ENCODE data around the gene TNK1. TPM values are rescaled to one million over a fixed set of nuclear protein-coding genes. Genes with fewer than 3 reads are reported as not detected.

Gene TNK1
- total RNA-seq, 1 donor from 2014 or later, result 1.8 TPM

DNA sequence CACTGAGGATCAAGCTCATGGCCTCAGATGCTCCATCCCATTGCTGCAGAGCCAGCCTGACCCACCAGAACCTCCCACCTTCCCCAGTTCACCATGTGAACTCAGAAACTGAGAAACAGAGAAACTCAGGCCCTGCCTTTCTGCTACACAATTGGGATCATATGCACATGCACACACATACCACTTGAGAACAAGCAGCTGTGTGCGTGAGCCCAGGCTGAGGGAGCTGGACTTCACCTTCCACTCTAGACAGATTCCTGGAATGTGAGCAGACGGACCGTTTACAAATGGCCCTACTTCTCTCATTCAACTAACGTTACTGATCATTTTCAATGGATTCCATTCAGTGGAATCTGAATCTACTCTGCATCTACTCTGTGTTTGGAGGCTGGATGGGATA is 42.8 kb downstream of the TNK1 start:
- Histone ChIP-seq H2AFZ (replicated peaks) (no peak overlapping the region), H3K4me2 (no peak overlapping the region), H4K20me1 (ENCODE audit: low read depth) (peaks cover 16% of the 10 kb centered on the region), H3F3A (ENCODE audit: low read depth) (no peaks in the 10 kb centered on the region), H3K9ac (no peak overlapping the region), H3K4me3 (no peak overlapping the region), H3K36me3 (no peaks in the 10 kb centered on the region), H3K79me2 (ENCODE audit: low read depth) (no peaks in the 10 kb centered on the region), H3K27me3 (no peaks in the 10 kb centered on the region), H3K4me1 (peaks cover 13% of the 10 kb centered on the region), H3K27ac (no peak overlapping the region), H3K9me3 (ENCODE audit: low read depth) (no peaks in the 10 kb centered on the region)
- H3K27ac Mint-ChIP-seq, result peak overlapping the region; percentile 7
- TF ChIP-seq EZH2 (IDR thresholded peaks at IDR 0.05) (no peak), EZH2phosphoT487 (IDR thresholded peaks at IDR 0.05) (no peak), CTCF (IDR thresholded peaks at IDR 0.05) (no peak)
- H3K4me3 Mint-ChIP-seq, result peak overlapping the region; percentile 2
- peaks cover 17% of the 10 kb centered on the region for H3K27me3 Mint-ChIP-seq (ENCODE audit: insufficient read depth, low read depth)
- H3K9me3 Mint-ChIP-seq, result no peaks in the 10 kb centered on the region
- peaks cover 30% of the 10 kb centered on the region for H3K4me1 Mint-ChIP-seq
- DNase-seq (ENCODE audit: low spot score), result no peak
- H3K36me3 Mint-ChIP-seq, result no peaks in the 10 kb centered on the region

- Histone ChIP-seq H3K27ac (no peak within 1 kb of the TSS), H3K79me2 (ENCODE audit: low read depth) (no peaks in the 10 kb centered on the region), H3K9me3 (ENCODE audit: low read depth) (no peaks in the 10 kb centered on the region), H2AFZ (replicated peaks) (no peak within 1 kb of the TSS), H3K27me3 (no peaks in the 10 kb centered on the region), H4K20me1 (ENCODE audit: low read depth) (no peaks in the 10 kb centered on the region), H3K4me3 (no peak within 1 kb of the TSS), H3K36me3 (no peaks in the 10 kb centered on the region), H3K4me1 (no peaks in the 10 kb centered on the region), H3K4me2 (no peak within 1 kb of the TSS), H3F3A (ENCODE audit: low read depth) (no peaks in the 10 kb centered on the region), H3K9ac (no peak within 1 kb of the TSS)
- Mint-ChIP-seq H3K4me1 (peaks cover 14% of the 10 kb centered on the region), H3K4me3 (peak within 1 kb of the TSS; percentile 50), H3K27me3 (ENCODE audit: insufficient read depth, low read depth) (peaks cover 17% of the 10 kb centered on the region), H3K9me3 (no peaks in the 10 kb centered on the region), H3K36me3 (no peaks in the 10 kb centered on the region), H3K27ac (peak within 1 kb of the TSS; percentile 8)
- DNase-seq (ENCODE audit: low spot score), result no peak
- TF ChIP-seq CTCF (IDR thresholded peaks at IDR 0.05) (no peak), EZH2phosphoT487 (IDR thresholded peaks at IDR 0.05) (no peak), EZH2 (IDR thresholded peaks at IDR 0.05) (no peak)
Measured at GRCh38 chr17:7425316-7425715, 44.4 kb downstream of the TNK1 start, which contains the start of gene SPEM2. TSS of gene SPEM2 (plus strand) at chr17:7425616. CDS start at chr17:7425689, 73 bp downstream.

DNA sequence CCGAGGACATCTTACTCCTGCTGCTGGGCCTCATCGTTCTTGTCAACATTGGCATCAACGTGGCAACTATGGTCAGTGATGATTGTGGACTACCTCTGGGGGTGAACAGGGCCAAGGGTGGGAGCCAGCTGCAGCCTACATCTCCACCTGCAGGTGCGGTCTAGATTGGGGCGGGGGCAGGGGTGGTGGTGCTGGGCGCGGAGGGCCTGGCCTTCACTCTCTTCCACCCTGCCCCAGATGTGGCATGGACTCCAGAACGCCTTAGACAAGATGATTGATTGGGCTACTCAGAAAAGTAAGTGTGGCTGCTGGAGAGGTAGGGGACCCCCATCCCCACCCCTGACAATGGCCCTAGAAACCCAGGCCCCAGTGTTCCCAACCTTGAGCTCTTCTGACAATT is 44.9 kb downstream of the TNK1 start:
- H3K79me2 ChIP-seq (ENCODE audit: low read depth), result no peaks in the 10 kb centered on the region
- H2AFZ ChIP-seq (replicated peaks), result no peak overlapping the region
- no peak overlapping the region for H3K4me3 Mint-ChIP-seq
- TF ChIP-seq CTCF (IDR thresholded peaks at IDR 0.05) (no peak), EZH2 (IDR thresholded peaks at IDR 0.05) (no peak), EZH2phosphoT487 (IDR thresholded peaks at IDR 0.05) (no peak)
- H3K27ac ChIP-seq, result no peak overlapping the region
- H3K4me1 ChIP-seq, result no peaks in the 10 kb centered on the region
- H3K4me1 Mint-ChIP-seq, result peaks cover 9% of the 10 kb centered on the region
- no peaks in the 10 kb centered on the region for H3F3A ChIP-seq (ENCODE audit: low read depth)
- no peaks in the 10 kb centered on the region for H3K36me3 ChIP-seq
- H3K4me2 ChIP-seq, result no peak overlapping the region
- H3K9me3 ChIP-seq (ENCODE audit: low read depth), result no peaks in the 10 kb centered on the region
- H4K20me1 ChIP-seq (ENCODE audit: low read depth), result no peaks in the 10 kb centered on the region
- H3K4me3 ChIP-seq, result no peak overlapping the region
- no peaks in the 10 kb centered on the region for H3K36me3 Mint-ChIP-seq
- peak overlapping the region; percentile 8 for H3K27ac Mint-ChIP-seq
- H3K9ac ChIP-seq, result no peak overlapping the region
- no peaks in the 10 kb centered on the region for H3K27me3 ChIP-seq
- no peaks in the 10 kb centered on the region for H3K9me3 Mint-ChIP-seq
- no peak for DNase-seq (ENCODE audit: low spot score)
- H3K27me3 Mint-ChIP-seq (ENCODE audit: insufficient read depth, low read depth), result peaks cover 17% of the 10 kb centered on the region

Measured in neural progenitor cell (in vitro differentiated cells).